ENCODE measurements around the gene BAG1.

Gene BAG1

GRCh38 chr9:33209394-33209793, 55.1 kb downstream of the BAG1 start:
- no peak for DNase-seq

GRCh38 chr9:33202552-33203201, 61.8 kb downstream of the BAG1 start:
- DNase-seq, result no peak

All from activated CD8-positive, alpha-beta memory T cell treated with anti-CD3 and anti-CD28 coated beads, Interleukin-2, amount 50 U/mL, for 4 hours (primary cell).